PC-3 (cell line): ENCODE measurements around the gene FAT2.

Source experiments
- EZH2 ChIP-seq: fragments of 300-600 bp; sonication (generic); IDR thresholded peaks from one replicate; pipeline ENCODE4 v1.6.1; 2017; ENCODE audit warnings: antibody characterized with exemption, mild to moderate bottlenecking, low read length; ENCODE audit not compliant: unreplicated experiment
- EZH2phosphoT487 ChIP-seq: fragments of 300-600 bp; sonication (generic); IDR thresholded peaks from 2 replicates; pipeline ENCODE4 v1.6.1; 2018; ENCODE audit warnings: mild to moderate bottlenecking, antibody characterized with exemption, low read length, borderline replicate concordance
- TF ChIP-seq, protein P1 (sequence below): fragments of 300-600 bp; sonication (generic); conservative IDR thresholded peaks from 2 replicates; pipeline ENCODE4 v1.5.1; 2017; ENCODE audit warnings: antibody characterized with exemption, low read depth, mild to moderate bottlenecking, low read length

DNA sequence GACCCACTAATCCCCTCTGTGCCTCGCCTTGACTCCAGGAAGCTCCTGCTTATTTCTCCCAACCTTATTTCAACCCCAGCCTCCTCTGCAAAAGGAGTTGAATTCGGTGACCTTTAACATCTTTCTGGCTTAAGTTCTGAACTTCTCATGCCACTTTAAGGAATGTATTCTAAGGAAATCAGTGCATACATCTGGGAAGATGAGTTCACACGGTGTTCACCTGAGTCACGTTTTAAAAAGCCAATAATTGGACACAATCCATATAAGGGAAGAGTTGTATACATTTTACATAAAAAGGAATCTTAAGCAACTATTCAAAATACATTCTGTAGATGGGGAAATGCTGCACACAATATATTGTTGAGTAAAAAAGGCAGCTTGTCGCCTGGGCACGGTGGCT is 33.2 kb downstream of the FAT2 start:
- TF ChIP-seq, protein P1, sequence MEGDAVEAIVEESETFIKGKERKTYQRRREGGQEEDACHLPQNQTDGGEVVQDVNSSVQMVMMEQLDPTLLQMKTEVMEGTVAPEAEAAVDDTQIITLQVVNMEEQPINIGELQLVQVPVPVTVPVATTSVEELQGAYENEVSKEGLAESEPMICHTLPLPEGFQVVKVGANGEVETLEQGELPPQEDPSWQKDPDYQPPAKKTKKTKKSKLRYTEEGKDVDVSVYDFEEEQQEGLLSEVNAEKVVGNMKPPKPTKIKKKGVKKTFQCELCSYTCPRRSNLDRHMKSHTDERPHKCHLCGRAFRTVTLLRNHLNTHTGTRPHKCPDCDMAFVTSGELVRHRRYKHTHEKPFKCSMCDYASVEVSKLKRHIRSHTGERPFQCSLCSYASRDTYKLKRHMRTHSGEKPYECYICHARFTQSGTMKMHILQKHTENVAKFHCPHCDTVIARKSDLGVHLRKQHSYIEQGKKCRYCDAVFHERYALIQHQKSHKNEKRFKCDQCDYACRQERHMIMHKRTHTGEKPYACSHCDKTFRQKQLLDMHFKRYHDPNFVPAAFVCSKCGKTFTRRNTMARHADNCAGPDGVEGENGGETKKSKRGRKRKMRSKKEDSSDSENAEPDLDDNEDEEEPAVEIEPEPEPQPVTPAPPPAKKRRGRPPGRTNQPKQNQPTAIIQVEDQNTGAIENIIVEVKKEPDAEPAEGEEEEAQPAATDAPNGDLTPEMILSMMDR, result no peak
- TF ChIP-seq EZH2 (no peak), EZH2phosphoT487 (no peak)
